A549 (cell line): Measurements from ENCODE around the gene KCNF1. TPM values are rescaled to one million over a fixed set of nuclear protein-coding genes. Genes with fewer than 3 reads are reported as not detected.

Experiments used
- ATAC-seq, 2 experiments: fragments of 200-7000 bp in 1 of 2; fragments of >200 bp in 1 of 2; cut with Nextera tagmentation in 1 of 2; cut with Tn5 transposase in 1 of 2; 3 replicates each; pipeline versions ENCODE4 v1.8.0 to v1.9.1; 2018 to 2020; ENCODE audit warnings: mild to moderate bottlenecking in 1 of 2, moderate library complexity in 1 of 2
- CTCF ChIA-PET: fragments of 300-600 bp; sonication (Branson Sonifier 250); formaldehyde crosslinking; extraction: SDS; loops from one replicate; lab custom pipeline; 2021; ENCODE audit warnings: antibody characterized with exemption, inconsistent platforms; lab: Yijun Ruan, JAX
- POLR2A ChIA-PET: fragments of 350-600 bp; formaldehyde crosslinking; extraction: SDS; loops from one replicate; lab custom pipeline; 2021; ENCODE audit warnings: antibody characterized with exemption, inconsistent platforms; lab: Yijun Ruan, JAX
- DNase-seq, 2 experiments: peaks; one replicate each; pipeline versions ENCODE4 v3.0.0 to v3.0.0-alpha.2; 2011 to 2016; ENCODE audit warnings: low read depth in 1 of 2, low spot score in 1 of 2
- FAIRE-seq: peaks from 2 replicates; lab custom pipeline; 2011; peaks lifted over from hg19 to GRCh38; lab: Jason Lieb, UNC
- H3K27ac ChIP-seq, 2 experiments: fragments of >200 bp; sonication (Bioruptor Twin); formaldehyde crosslinking; 3 replicates each; pipeline ENCODE4 v1.5.1; 2016 to 2017
- H3K4me1 ChIP-seq: fragments of >200 bp; sonication (Bioruptor Twin); formaldehyde crosslinking; 3 replicates; pipeline ENCODE4 v1.6.1; 2016
- H3K4me2 ChIP-seq: fragments of >200 bp; sonication (Bioruptor Twin); formaldehyde crosslinking; 3 replicates; pipeline ENCODE4 v1.6.1; 2016
- H3K4me3 ChIP-seq: fragments of >200 bp; sonication (Bioruptor Twin); formaldehyde crosslinking; 3 replicates; pipeline ENCODE4 v1.5.1; 2016
- H3K9me3 ChIP-seq: fragments of >200 bp; sonication (Bioruptor Twin); formaldehyde crosslinking; 3 replicates; pipeline ENCODE4 v1.6.1; 2016
- ATOH8 ChIP-seq: fragments of 250-450 bp; sonication (Bioruptor Pico); IDR thresholded peaks from 2 replicates; pipeline ENCODE4 v1.5.0; 2020; ENCODE audit warnings: low read depth, mild to moderate bottlenecking, moderate library complexity
- BHLHE40 ChIP-seq: IDR thresholded peaks from 2 replicates; pipeline ENCODE4 v1.6.1; 2012; ENCODE audit warnings: low read depth, low read length, inconsistent platforms
- CBX2 ChIP-seq: fragments of 200-600 bp; sonication (generic); IDR thresholded peaks from 2 replicates; pipeline ENCODE4 v1.6.1; 2016; ENCODE audit warnings: low read depth, mild to moderate bottlenecking, borderline replicate concordance
- CBX8 ChIP-seq: fragments of 200-600 bp; sonication (generic); IDR thresholded peaks from 2 replicates; pipeline ENCODE4 v1.6.1; 2016
- CEBPB ChIP-seq, 2 experiments: fragments of >200 bp in 1 of 2; sonication (Bioruptor Twin) in 1 of 2; formaldehyde crosslinking in 1 of 2; IDR thresholded peaks; 2 replicates each; pipeline ENCODE4 v1.6.1; 2012 to 2016
- CHD2 ChIP-seq: fragments of 150-350 bp; IDR thresholded peaks from 2 replicates; pipeline ENCODE4 v1.6.1; 2014; ENCODE audit warnings: low read length; ENCODE audit not compliant: partially characterized antibody
- CTCF ChIP-seq: fragments of >200 bp; sonication (Bioruptor Twin); formaldehyde crosslinking; IDR thresholded peaks from 3 replicates; pipeline ENCODE4 v1.5.1; 2016
- EHMT2 ChIP-seq: fragments of 200-600 bp; sonication (generic); IDR thresholded peaks from 2 replicates; pipeline ENCODE4 v1.6.1; 2016; ENCODE audit warnings: antibody characterized with exemption, low read depth, mild to moderate bottlenecking, moderate library complexity
- EP300 ChIP-seq, 2 experiments: fragments of >200 bp; sonication (Bioruptor Twin); formaldehyde crosslinking; IDR thresholded peaks; 2 replicates in 1 of 2; 3 replicates in 1 of 2; pipeline ENCODE4 v1.6.1; 2016 to 2017
- FOSB ChIP-seq: fragments of 250-450 bp; sonication (Bioruptor Pico); IDR thresholded peaks from 2 replicates; pipeline ENCODE4 v1.5.0; 2020; ENCODE audit warnings: mild to moderate bottlenecking, moderate library complexity
- FOSL2 ChIP-seq, 2 experiments: fragments of 450-650 bp in 1 of 2; fragments of >200 bp in 1 of 2; sonication (Bioruptor Twin) in 1 of 2; formaldehyde crosslinking; IDR thresholded peaks; 2 replicates each; pipeline versions ENCODE4 v1.5.0 to v1.6.1; 2016 to 2020; ENCODE audit warnings: mild to moderate bottlenecking in 1 of 2, moderate library complexity in 1 of 2
- FOXS1 ChIP-seq: fragments of 250-450 bp; sonication (Bioruptor Pico); IDR thresholded peaks from 2 replicates; pipeline ENCODE4 v1.5.0; 2020; ENCODE audit warnings: mild to moderate bottlenecking, moderate library complexity
- GATA3 ChIP-seq: IDR thresholded peaks from 2 replicates; pipeline ENCODE4 v1.6.1; 2012; ENCODE audit warnings: borderline replicate concordance
- HEYL ChIP-seq: fragments of 250-450 bp; sonication (Bioruptor Pico); IDR thresholded peaks from 2 replicates; pipeline ENCODE4 v1.8.0; 2021; ENCODE audit warnings: mild to moderate bottlenecking, moderate library complexity
- HMGXB4 ChIP-seq: fragments of 250-450 bp; sonication (Bioruptor Pico); IDR thresholded peaks from 2 replicates; pipeline ENCODE4 v1.5.0; 2021; ENCODE audit warnings: mild to moderate bottlenecking, moderate library complexity, borderline replicate concordance
- HOXA7 ChIP-seq: fragments of 250-450 bp; sonication (Bioruptor Pico); IDR thresholded peaks from 2 replicates; pipeline ENCODE4 v1.5.0; 2020; ENCODE audit warnings: mild to moderate bottlenecking, moderate library complexity
- HOXB13 ChIP-seq: fragments of 250-450 bp; sonication (Bioruptor Pico); IDR thresholded peaks from 2 replicates; pipeline ENCODE4 v1.5.0; 2020; ENCODE audit warnings: low read depth, mild to moderate bottlenecking, moderate library complexity
- HOXB5 ChIP-seq: fragments of 250-450 bp; sonication (Bioruptor Pico); IDR thresholded peaks from 2 replicates; pipeline ENCODE4 v1.5.0; 2020; ENCODE audit warnings: mild to moderate bottlenecking, moderate library complexity
- JUNB ChIP-seq: fragments of >200 bp; sonication (Bioruptor Twin); formaldehyde crosslinking; IDR thresholded peaks from 2 replicates; pipeline ENCODE4 v1.6.1; 2016
- KDM1A ChIP-seq: fragments of 200-600 bp; sonication (generic); IDR thresholded peaks from 2 replicates; pipeline ENCODE4 v1.6.1; 2016; ENCODE audit warnings: low read depth, mild to moderate bottlenecking
- KDM5A ChIP-seq: fragments of 200-600 bp; sonication (generic); IDR thresholded peaks from 2 replicates; pipeline ENCODE4 v1.6.1; 2016; ENCODE audit warnings: antibody characterized with exemption, mild to moderate bottlenecking
- MAFK ChIP-seq: fragments of 450-650 bp; IDR thresholded peaks from 2 replicates; pipeline ENCODE4 v1.6.1; 2014; ENCODE audit not compliant: partially characterized antibody
- MAZ ChIP-seq: fragments of 150-350 bp; IDR thresholded peaks from 2 replicates; pipeline ENCODE4 v1.6.1; 2014; ENCODE audit warnings: antibody characterized with exemption, low read depth, low read length, borderline replicate concordance
- NPAS2 ChIP-seq: fragments of 250-450 bp; sonication (Bioruptor Pico); IDR thresholded peaks from 2 replicates; pipeline ENCODE4 v1.8.0; 2022; ENCODE audit warnings: mild to moderate bottlenecking, moderate library complexity, borderline replicate concordance
- NR3C1 ChIP-seq: fragments of >200 bp; sonication (Bioruptor Twin); formaldehyde crosslinking; IDR thresholded peaks from 3 replicates; pipeline ENCODE4 v1.6.1; 2017
- PBX3 ChIP-seq: IDR thresholded peaks from 2 replicates; pipeline ENCODE4 v1.6.1; 2012
- POLR2A ChIP-seq: IDR thresholded peaks from 2 replicates; pipeline ENCODE4 v1.6.1; 2012; ENCODE audit warnings: mild to moderate bottlenecking, low read length
- RARB ChIP-seq: fragments of 250-450 bp; sonication (Bioruptor Pico); IDR thresholded peaks from 2 replicates; pipeline ENCODE4 v1.8.0; 2021; ENCODE audit warnings: mild to moderate bottlenecking, moderate library complexity
- RCOR1 ChIP-seq: fragments of 150-350 bp; IDR thresholded peaks from 2 replicates; pipeline ENCODE4 v1.6.1; 2014; ENCODE audit warnings: antibody characterized with exemption, low read length, low read depth
- RNF2 ChIP-seq: fragments of 200-600 bp; sonication (generic); IDR thresholded peaks from 2 replicates; pipeline ENCODE4 v1.6.1; 2016; ENCODE audit warnings: low read depth, mild to moderate bottlenecking, antibody characterized with exemption, moderate library complexity, borderline replicate concordance
- SMC3 ChIP-seq: fragments of >200 bp; sonication (Bioruptor Twin); formaldehyde crosslinking; IDR thresholded peaks from 3 replicates; pipeline ENCODE4 v1.6.1; 2018; ENCODE audit warnings: inconsistent platforms
- TFCP2L1 ChIP-seq: fragments of 250-450 bp; sonication (Bioruptor Pico); IDR thresholded peaks from 2 replicates; pipeline ENCODE4 v1.5.0; 2021; ENCODE audit warnings: mild to moderate bottlenecking
- ZC3H11A ChIP-seq: fragments of 450-650 bp; IDR thresholded peaks from 2 replicates; pipeline ENCODE4 v1.6.1; 2014; ENCODE audit warnings: antibody characterized with exemption, mild to moderate bottlenecking
- ZNF302 ChIP-seq: fragments of 250-450 bp; sonication (Bioruptor Pico); IDR thresholded peaks from 2 replicates; pipeline ENCODE4 v1.9.0; 2021; ENCODE audit warnings: inconsistent platforms, mild to moderate bottlenecking, moderate library complexity
- ZSCAN20 ChIP-seq: fragments of 250-450 bp; sonication (Bioruptor Pico); IDR thresholded peaks from 2 replicates; pipeline ENCODE4 v1.8.0; 2022; ENCODE audit warnings: mild to moderate bottlenecking, moderate library complexity
- WGBS: methylation state at CpG from one replicate; pipeline ENCODE4 v1.1.6; 2017; ENCODE audit errors: missing lambda C conversion rate; 5-methylcytosine and 5-hydroxymethylcytosine counted together
- polyA plus RNA-seq, 4 experiments: library from polyadenylated mRNA; depleted of rRNA in 3 of 4; stranded (reverse); fragments of >200 nt; fragmentation: RNase III in 1 of 4; extraction: RNeasy Plus Mini Kit Qiagen cat#74134 plus additional on column Dnase treatment in 1 of 4; gene quantifications; 2 replicates in 3 of 4; 3 replicates in 1 of 4; pipeline ENCODE4 v1.2.3, GENCODE V29; 2011 to 2017
- TF ChIP-seq, protein P1 (sequence below): IDR thresholded peaks from 2 replicates; pipeline ENCODE4 v1.6.1; 2012; ENCODE audit warnings: low read depth, borderline replicate concordance
- TF ChIP-seq, protein P2 (sequence below): IDR thresholded peaks from 2 replicates; pipeline ENCODE4 v1.6.1; 2012

KCNF1 gene
- polyA plus RNA-seq, 2 of the 4 experiments (the other 2 are of a cell fraction) = 3.7 to 4.4 TPM

DNA sequence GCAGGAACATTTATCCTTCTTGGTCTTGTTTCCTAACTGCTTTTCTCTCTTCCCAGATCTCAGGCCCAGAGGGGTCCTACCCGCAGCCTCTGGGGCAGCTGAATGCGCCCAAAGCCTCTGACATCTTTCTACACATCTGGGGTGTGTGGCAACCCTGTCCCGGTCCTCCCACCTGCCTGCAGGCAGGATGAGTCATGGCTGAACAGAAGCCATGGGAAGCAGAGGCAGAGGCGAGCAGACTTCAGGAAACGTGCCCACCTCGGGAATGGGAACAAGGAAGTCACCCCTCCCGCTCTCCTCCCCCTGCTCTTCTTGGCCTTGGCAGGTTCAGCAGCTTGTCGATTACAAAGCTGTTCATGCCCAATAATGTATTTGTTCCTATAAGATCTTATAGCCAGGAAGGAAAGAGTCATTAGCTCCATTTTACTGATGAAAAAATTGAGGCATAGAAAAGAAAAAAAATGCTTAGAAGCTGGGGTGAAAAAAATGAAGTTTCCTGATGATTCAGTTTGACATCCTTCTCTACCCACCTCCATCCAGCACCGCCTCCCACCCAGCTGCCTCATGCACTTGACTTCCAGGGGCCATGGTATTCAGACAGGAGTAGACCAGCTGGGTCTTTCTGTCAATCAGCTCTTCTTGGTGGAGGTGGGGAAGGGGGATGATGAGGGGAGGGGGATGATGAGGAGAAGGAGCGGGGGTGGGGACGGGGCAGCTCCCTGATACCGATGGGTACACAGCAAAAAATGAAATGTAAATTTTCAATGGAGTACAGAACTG lies 10.4 kb upstream of the KCNF1 start:
- Histone ChIP-seq H3K4me2 (peak overlapping the region; percentile 63), H3K4me1 (peaks cover 22% of the 10 kb centered on the region), H3K4me3 (no peak overlapping the region), H3K9me3 (no peaks in the 10 kb centered on the region), H3K27ac (peak overlapping the region; percentile 48 to 51; a peak in 5 of 6 replicates)
- 38% methylated on average over 12 of the region's 12 CpGs for WGBS
- peak; percentile 73 to 79 for DNase-seq
- POLR2A ChIA-PET = interaction anchor here (0.6 kb wide), 1 partner anchor 40 kb away, joined by 6 read pairs; no protein-coding TSS in a partner anchor
- FAIRE-seq = no peak
- CTCF ChIA-PET = interaction anchor here (0.6 to 7.0 kb wide), 9 partner anchors 10 to 231 kb away, joined by 3 to 51 read pairs (median 3); partner anchors contain the start of genes KCNF1 and PDIA6
- peak; percentile 86 to 87 for ATAC-seq
- TF ChIP-seq RNF2 (no peak), RCOR1 (no peak), NPAS2 (CRISPR knock-in tag) (no peak), ZNF302 (CRISPR knock-in tag) (no peak), HOXB5 (CRISPR knock-in tag) (no peak), CBX8 (no peak), CHD2 (no peak), CEBPB (IDR thresholded peaks at IDR 0.05) (peak; percentile 81), ZSCAN20 (CRISPR knock-in tag) (no peak), FOSL2 (IDR thresholded peaks at IDR 0.05) (peak; percentile 55), FOSL2 (CRISPR knock-in tag; IDR thresholded peaks at IDR 0.05) (peak; percentile 92), POLR2A (no peak), RARB (CRISPR knock-in tag) (no peak), JUNB (peak; percentile 59; the same call in 1 of the 2 replicates), MAZ (no peak), HOXB13 (no peak), EHMT2 (no peak), CBX2 (no peak), PBX3 (no peak), MAFK (no peak), HMGXB4 (CRISPR knock-in tag) (no peak), SMC3 (no peak), KDM5A (no peak), KDM1A (peak; percentile 84), FOSB (CRISPR knock-in tag) (no peak), FOXS1 (CRISPR knock-in tag) (no peak), HEYL (CRISPR knock-in tag) (no peak), HOXA7 (CRISPR knock-in tag) (no peak), NR3C1 (no peak), EP300 (IDR thresholded peaks at IDR 0.05) (no peak), ZC3H11A (no peak), ATOH8 (CRISPR knock-in tag) (no peak), BHLHE40 (peak; percentile 55; the same call in 1 of the 2 replicates), GATA3 (no peak), CTCF (no peak), TFCP2L1 (no peak)
- TF ChIP-seq, protein P1, sequence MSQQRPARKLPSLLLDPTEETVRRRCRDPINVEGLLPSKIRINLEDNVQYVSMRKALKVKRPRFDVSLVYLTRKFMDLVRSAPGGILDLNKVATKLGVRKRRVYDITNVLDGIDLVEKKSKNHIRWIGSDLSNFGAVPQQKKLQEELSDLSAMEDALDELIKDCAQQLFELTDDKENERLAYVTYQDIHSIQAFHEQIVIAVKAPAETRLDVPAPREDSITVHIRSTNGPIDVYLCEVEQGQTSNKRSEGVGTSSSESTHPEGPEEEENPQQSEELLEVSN = no peak
- TF ChIP-seq, protein P2, sequence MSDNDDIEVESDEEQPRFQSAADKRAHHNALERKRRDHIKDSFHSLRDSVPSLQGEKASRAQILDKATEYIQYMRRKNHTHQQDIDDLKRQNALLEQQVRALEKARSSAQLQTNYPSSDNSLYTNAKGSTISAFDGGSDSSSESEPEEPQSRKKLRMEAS = peak; percentile 52; the same call in 1 of the 2 replicates
